Activated naive CD4-positive, alpha-beta T cell treated with anti-CD3 and anti-CD28 coated beads, Interleukin-2, amount 50 U/mL, for 72 hours (primary cell): Measurements from ENCODE around the gene CLPTM1L. TPM values are rescaled to one million over a fixed set of nuclear protein-coding genes. Genes with fewer than 3 reads are reported as not detected.
A peak's percentile ranks its signal among the peaks of the same experiment; 100 is the strongest.

Source experiments
- ATAC-seq, 2 donors: fragments of 150-1000 bp; cut with Tn5 transposase; 2 replicates each; pipeline ENCODE4 v1.10.0; 2021; ENCODE audit warnings: mild to moderate bottlenecking in 2 of 2, moderate library complexity in 2 of 2
- DNase-seq, 2 donors: peaks; one replicate each; pipeline ENCODE4 v3.0.0; 2021 to 2022; ENCODE audit warnings: low spot score in 2 of 2
- H3K27ac Mint-ChIP-seq, 2 donors: one replicate each; pipeline ENCODE4 v1.8.0; 2022; ENCODE audit warnings: mild to moderate bottlenecking in 2 of 2, mixed read lengths in 2 of 2
- H3K36me3 Mint-ChIP-seq, 2 donors: one replicate each; pipeline ENCODE4 v1.8.0; 2022; ENCODE audit warnings: mixed read lengths in 2 of 2
- H3K9me3 Mint-ChIP-seq, 2 donors: one replicate each; pipeline ENCODE4 v1.8.0; 2022; ENCODE audit warnings: mixed read lengths in 2 of 2
- total RNA-seq, 2 donors: library from RNA; stranded (reverse); gene quantifications; one replicate each; pipeline ENCODE4 v1.2.3, GENCODE V29; 2022

CLPTM1L gene, protein sequence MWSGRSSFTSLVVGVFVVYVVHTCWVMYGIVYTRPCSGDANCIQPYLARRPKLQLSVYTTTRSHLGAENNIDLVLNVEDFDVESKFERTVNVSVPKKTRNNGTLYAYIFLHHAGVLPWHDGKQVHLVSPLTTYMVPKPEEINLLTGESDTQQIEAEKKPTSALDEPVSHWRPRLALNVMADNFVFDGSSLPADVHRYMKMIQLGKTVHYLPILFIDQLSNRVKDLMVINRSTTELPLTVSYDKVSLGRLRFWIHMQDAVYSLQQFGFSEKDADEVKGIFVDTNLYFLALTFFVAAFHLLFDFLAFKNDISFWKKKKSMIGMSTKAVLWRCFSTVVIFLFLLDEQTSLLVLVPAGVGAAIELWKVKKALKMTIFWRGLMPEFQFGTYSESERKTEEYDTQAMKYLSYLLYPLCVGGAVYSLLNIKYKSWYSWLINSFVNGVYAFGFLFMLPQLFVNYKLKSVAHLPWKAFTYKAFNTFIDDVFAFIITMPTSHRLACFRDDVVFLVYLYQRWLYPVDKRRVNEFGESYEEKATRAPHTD
- 10 to 100 TPM; 44.8 to 67.9 TPM for total RNA-seq

DNA sequence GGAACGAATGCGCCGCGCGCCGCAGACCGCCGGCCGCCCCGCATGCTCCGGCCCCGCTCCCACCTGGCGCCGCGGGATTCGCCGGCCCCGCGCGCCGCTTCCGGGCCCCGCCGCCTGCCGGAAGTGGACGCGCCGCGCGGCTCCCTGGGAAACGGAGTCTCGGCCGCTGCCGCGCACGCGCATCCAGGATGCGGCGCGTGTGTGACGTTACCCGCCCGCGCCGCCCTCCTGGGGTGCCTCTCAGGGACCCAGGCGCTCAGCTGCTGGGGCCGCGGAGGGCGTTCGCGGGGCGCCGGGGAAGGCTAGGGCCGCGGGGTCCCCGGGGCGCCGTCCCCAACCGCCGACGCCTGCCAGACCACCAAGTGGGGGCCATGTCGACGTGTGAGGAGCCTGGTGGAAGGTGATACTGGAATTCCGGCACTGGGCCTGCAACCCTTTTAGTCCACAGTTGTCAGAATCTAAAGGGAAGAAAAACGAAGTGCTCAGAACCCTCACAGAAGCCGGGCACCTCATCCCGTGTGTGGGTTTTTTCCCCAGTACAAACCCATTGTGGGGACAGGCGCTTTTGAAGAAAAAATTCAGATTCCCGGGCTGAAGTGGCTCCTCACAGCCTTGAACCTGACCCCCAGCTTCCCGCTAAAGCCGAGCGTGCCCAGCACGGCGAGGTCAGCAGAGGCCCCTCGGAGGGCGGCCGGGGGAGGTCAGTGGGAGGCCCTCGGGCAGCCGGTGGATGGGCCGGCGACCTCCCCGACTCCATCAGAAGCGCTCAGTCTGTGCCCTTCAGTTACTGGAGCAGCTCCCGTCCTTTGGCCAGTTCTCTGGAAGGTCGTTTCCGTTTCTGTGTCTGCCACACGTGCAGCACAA is at the start of gene CLPTM1L:
Gene CLPTM1L (minus strand): TSS at position 125 of the 864 bp plus-strand sequence. CDS start 258 bp downstream, outside the sequence.
- DNase-seq (peak; percentile 87 to 90), ATAC-seq (peak; percentile 96 to 97)
- H3K9me3 Mint-ChIP-seq, result no peaks in the 10 kb centered on the region
- H3K27ac Mint-ChIP-seq, result peak within 1 kb of the TSS; percentile 83 to 96
- peaks cover 14 to 18% of the 10 kb centered on the region in 2 donors for H3K36me3 Mint-ChIP-seq

DNA sequence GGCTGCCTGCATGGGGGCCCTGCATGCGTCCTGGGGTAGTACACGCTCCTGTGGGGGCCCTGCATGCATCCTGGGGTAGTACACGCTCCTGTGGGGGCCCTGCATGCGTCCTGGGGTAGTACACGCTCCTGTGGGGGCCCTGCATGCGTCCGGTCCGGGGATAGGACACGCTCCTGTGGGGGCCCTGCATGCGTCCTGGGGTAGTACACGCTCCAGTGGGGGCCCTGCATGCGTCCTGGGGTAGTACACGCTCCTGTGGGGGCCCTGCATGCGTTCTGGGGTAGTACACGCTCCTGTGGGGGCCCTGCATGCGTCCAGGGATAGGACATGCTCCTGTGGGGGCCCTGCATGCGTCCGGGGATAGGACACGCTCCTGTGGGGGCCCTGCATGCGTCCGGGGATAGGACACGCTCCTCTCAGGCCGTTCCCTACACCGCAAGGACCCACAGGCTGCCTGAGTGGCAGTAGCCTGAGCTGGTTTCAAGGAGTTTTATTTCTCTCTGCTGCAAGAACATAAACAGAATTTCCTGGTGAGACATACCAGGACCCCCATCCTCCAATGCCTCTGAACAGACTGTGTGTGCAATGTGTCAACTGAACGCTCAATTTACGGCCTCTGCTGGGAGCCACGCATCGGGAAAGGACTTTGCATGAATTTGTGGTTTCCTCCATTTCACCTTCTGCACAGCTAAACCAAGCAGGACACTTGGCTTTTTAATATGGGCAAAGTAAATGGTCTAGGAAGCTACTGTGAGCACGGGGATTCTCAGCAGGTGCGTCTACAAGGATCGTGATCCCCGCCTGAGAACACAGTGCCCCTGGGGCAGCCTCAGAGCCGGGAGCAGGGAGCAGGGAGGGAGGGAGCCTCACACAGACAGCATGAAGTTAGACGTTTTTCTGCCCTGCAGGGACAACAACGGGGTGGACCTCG is 48.9 kb upstream of the CLPTM1L start:
- DNase-seq (no peak), ATAC-seq (no peak)
- Mint-ChIP-seq H3K9me3 (peaks cover 0 to under 1% of the 10 kb centered on the region in 2 donors), H3K27ac (no peak overlapping the region), H3K36me3 (no peaks in the 10 kb centered on the region)

DNA sequence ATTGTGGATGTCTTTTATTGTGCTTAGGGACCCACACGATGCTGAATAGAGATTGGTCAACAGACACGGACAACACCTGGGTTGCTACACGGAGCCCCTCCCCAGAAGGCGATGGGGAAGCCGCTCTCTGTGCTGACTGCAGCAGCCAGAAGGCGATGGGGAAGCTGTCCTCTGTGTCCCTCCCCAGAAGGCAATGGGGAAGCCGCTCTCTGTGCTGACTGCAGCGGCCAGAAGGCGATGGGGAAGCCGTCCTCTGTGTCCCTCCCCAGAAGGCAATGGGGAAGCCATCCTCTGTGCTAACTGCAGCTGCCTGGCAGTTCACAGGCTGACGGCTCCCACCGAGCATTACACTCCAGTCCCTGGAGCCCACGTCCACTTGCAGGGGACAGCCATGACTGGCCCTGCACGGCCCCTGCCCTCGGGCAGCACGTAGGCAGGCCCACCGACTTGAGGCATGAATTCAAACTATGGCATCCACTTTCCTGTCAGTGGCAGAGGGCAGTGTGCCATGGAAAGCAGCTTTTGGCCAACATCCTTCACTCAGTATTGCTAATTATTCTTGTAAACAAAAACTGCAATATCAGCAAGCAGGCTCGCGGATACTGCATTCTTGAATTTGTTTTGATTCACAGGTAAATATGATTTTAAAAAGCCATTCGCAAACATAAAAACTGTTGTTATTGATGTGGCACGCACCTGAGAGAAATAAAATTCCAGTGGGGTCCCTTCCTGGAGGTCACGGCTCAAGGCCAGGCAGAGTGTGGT is 48.1 kb upstream of the CLPTM1L start:
- Mint-ChIP-seq H3K36me3 (no peaks in the 10 kb centered on the region), H3K9me3 (peaks cover 0 to 8% of the 10 kb centered on the region in 2 donors), H3K27ac (no peak overlapping the region)
- DNase-seq (no peak), ATAC-seq (no peak)

DNA sequence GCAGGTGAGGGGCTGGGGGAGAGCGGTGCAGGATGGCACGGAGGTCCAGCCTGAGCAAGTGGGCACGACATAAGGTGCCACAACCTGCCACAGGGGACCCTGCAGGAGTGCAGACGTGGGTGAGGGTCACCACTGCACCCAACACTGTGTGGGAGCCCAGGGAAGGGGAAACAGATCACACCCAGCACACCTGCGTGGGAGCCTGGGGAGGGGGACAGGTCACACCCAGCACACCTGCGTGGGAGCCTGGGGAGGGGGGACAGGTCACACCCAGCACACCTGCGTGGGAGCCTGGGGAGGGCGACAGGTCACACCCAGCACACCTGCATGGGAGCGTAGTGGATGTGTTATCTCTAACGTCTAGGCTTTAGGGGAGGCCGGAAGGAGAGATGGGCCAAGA is 47.4 kb upstream of the CLPTM1L start:
- no peak overlapping the region for H3K27ac Mint-ChIP-seq
- ATAC-seq, result no peak
- no peaks in the 10 kb centered on the region for H3K36me3 Mint-ChIP-seq
- no peak for DNase-seq
- peaks cover 0 to 8% of the 10 kb centered on the region in 2 donors for H3K9me3 Mint-ChIP-seq

DNA sequence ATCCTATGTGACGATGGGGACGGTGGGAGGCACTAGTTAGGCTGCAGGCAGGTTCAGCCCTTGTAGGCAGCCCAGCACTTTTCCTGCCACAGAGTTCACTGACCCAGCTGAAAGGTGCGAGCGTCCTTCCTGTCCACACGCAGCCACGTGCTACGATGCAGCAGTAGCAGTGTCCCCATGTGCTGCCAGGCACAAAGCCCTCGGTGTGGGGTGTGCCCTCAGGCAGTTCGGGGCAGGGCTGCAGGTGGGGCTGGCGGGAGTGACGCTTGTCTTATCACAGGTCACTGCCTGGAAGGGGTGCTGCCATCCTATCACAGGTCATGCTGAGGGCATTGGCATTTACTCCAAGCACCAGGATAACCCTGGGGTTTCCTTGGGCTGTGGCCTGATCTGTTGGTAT is 46.8 kb upstream of the CLPTM1L start:
- ATAC-seq, result no peak
- Mint-ChIP-seq H3K36me3 (no peaks in the 10 kb centered on the region), H3K9me3 (peaks cover 0 to 8% of the 10 kb centered on the region in 2 donors), H3K27ac (no peak overlapping the region)
- no peak for DNase-seq

DNA sequence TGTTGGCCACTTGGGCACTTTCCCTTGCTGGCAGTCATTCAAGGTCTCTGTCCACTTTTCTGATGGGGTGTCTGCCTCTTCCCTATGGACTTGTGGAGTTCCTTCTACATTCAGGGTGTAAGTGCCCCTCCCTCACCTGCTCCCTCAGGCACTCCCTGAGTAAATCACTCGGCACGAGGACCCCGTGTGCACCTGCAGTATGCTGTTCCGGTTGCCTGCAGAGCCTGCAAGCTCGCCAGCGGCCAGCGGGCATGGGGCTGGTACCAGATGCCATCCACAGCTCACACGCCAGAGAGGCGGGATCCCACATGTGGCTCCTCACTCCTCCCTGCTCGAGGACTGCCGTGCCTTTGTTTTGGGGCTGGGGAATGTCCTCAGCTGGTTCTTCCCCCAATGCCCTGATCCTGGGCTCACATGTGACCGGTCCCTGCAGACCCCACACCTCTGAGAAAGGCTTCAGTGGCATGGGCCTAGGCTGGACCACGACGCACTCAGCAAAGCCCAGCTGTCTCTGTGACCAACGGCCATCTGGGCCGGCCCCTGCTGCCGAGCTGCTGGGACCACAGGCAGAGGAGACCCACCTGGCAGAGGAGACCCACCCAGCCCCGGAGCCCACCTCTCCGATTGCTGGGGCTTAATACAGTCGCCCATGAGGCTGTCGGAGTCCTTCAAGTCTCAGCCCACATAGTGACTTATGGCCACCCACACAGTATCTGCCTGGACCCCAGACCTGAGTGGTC is 46.1 kb upstream of the CLPTM1L start:
- peaks cover 0 to 8% of the 10 kb centered on the region in 2 donors for H3K9me3 Mint-ChIP-seq
- DNase-seq (no peak), ATAC-seq (no peak)
- H3K36me3 Mint-ChIP-seq, result no peaks in the 10 kb centered on the region
- no peak overlapping the region for H3K27ac Mint-ChIP-seq

DNA sequence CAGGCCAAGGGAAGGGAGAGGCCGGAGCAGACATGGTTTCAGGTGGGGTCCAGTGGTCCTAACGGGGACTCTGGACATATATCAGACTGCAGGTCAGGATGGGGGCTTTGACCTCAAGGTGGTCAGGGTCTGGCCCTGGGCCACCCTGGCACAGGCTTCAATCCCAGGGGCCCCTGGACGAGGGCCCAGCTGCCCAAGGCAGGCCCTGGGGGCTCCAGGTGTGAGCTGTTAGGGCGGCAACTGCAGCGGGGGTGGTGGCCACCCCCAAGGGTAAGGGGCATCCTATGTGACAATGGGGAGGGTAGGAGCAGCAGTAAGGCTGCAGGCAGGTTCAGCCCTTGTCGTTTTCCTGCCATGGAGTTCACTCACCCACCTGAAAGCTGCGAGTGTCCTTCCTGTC is 45.4 kb upstream of the CLPTM1L start:
- Mint-ChIP-seq H3K36me3 (no peaks in the 10 kb centered on the region), H3K9me3 (peaks cover 0 to 8% of the 10 kb centered on the region in 2 donors), H3K27ac (no peak overlapping the region)
- no peak for ATAC-seq
- DNase-seq, result no peak

DNA sequence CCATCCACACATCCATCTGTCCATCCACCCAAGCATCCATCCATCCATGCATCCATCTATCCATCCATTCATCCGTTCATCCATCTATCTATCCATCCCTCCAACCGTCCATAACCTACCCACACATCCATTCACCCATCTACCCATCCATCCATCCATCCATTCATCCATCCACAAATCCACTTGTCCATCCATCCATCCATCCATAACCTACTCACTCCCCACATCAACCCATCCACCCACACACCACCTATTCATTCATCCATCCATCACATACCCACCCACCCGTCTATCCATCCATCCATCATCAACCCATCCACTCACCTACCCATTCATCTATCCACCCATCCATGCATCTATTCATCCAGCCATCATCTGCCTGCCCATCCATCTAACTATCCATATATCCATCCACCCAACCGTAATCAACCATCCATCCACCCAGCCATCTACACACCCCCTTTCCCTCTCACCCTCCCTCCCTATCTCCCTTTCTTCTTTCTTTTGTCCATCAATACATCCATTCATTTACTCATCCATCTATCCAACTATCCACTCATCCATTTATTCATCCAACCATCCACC is 43.6 kb upstream of the CLPTM1L start:
- no peaks in the 10 kb centered on the region for H3K36me3 Mint-ChIP-seq

DNA sequence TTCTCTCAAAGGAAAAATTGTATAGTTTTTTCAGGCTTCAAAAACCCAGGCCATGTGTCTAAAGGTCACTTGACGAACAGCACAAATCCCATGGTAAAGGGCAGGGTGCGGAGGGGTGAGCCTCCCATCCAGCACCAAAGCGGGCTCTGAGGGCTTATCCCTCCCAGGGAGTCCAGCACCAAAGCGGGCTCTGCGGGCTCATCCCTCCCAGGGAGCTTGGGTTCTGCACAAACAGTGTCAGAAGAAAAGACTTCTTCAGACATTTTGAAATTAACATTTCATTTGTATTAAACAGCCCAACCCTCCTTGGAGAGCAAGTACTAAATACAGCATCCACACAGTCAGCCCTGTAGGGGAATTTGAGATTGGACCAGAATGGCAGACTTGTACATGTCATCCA is 43.0 kb upstream of the CLPTM1L start:
- Mint-ChIP-seq H3K9me3 (peaks cover 0 to 8% of the 10 kb centered on the region in 2 donors), H3K36me3 (no peaks in the 10 kb centered on the region), H3K27ac (no peak overlapping the region)
- no peak for DNase-seq
- no peak for ATAC-seq

More for the DNA sequence above, 43.6 kb upstream of the CLPTM1L start:
- Mint-ChIP-seq H3K27ac (no peak overlapping the region), H3K9me3 (peaks cover 0 to 8% of the 10 kb centered on the region in 2 donors)
- ATAC-seq, result no peak
- DNase-seq, result no peak

DNA sequence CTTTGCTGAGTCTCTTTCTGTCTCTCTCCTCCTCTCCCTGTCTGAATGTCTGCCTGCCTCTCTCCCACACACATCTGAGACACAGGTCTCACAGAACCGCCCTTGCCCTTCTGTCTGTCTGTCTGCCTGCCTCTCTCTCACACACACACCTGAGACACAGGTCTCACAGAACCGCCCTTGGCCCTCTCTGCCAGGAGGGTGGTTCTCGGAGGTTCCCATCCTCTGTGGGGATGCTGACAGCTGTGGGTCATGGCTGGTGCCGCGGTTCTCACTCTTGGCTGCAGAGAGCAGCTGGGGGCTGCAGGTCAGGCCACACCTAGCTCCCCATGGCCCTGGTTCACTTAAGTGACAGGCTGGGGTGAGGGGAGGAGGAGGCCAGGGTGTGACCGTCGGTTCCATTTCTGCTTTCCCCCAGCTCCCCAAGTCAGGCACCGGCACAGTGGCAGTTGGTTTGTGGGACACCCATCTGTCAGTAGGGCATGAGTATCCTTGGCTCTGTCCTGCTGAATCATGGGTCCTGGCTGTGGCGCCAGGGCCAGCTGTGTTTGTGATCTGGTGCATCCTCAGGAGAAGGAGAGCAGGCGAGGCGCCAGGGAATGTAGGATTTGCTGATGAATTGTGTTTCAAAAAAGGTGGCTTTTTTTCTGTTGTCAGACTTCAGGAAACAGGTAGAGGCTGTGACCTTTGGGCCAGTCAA is 42.3 kb upstream of the CLPTM1L start:
- ATAC-seq (no peak), DNase-seq (no peak)
- Mint-ChIP-seq H3K36me3 (no peaks in the 10 kb centered on the region), H3K9me3 (peaks cover 0 to 8% of the 10 kb centered on the region in 2 donors), H3K27ac (peak overlapping the region in 1 of 2 donors; percentile 92)

DNA sequence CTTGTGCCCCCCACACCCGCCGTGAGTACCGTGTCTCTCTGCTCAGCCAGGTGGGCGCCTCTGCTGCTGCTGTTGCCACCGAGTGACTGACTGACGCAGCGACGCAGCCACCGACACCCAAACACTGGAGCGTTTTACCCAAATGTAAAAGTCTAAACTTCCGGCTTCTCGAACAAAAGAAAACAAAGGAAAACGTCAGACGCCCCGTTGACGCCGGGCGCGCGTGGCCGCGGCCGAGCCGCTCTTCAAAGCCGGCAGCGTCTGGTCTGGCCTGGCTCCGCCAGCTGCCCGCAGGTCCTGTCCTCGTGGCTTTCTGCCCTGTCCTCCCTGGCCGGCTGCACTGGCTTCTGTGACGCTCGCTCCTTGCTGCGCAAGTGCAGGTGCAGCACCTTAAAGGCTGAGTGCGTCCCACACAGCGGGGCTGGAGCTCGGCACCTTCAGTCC is 41.4 kb upstream of the CLPTM1L start:
- Mint-ChIP-seq H3K36me3 (no peaks in the 10 kb centered on the region), H3K9me3 (peaks cover 0 to 8% of the 10 kb centered on the region in 2 donors), H3K27ac (peak overlapping the region; percentile 92 to 95)
- peak; percentile 44 to 70 for DNase-seq
- ATAC-seq, result peak; percentile 58 to 77

DNA sequence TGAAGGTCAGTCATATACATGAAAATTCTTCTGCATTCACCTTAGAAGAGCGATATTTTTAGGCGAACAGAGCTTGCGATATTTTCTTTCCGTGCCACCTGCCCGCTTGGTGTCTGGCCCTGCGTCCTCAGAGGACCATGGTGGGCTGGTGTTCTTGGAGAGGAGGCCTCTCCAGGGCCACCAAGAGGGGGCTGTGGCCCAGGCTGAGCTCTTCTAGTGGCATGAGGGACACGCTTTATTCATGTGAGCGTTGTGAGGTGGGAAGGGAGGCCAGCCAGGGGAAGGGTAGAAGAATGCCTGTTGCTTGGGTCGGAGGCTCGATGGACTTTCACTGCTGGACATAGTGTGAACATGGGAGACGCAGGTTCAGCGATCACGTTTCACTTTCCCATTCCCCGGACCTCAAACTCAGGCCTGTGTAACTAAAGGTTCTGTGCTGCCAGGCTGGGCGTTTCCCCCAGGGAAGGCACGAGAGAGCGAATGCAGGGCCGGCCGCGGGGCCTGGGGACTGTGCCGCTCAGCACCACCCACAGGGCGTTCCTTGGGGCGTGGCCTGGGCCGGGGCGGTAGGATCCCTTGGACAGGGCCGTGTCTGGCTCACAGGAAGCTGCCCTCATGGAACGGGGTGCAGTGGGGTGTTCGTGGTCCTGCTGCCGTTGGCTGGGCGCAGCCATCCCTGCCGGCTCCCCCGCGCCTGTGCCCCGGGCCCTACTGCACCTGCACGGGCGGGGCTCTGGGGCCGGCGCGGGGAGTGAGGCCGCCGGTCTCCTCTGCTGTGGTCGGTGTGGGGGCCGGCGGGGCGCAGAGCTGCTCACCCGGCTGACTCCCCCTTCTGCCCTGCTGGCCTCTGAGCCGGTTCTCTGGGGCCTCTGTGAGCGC is 40.7 kb upstream of the CLPTM1L start:
- H3K9me3 Mint-ChIP-seq, result peaks cover 0 to 8% of the 10 kb centered on the region in 2 donors
- no peaks in the 10 kb centered on the region for H3K36me3 Mint-ChIP-seq
- DNase-seq (peak; percentile 86 to 88), ATAC-seq (peak; percentile 95 to 98)
- H3K27ac Mint-ChIP-seq, result peak overlapping the region; percentile 92 to 95

DNA sequence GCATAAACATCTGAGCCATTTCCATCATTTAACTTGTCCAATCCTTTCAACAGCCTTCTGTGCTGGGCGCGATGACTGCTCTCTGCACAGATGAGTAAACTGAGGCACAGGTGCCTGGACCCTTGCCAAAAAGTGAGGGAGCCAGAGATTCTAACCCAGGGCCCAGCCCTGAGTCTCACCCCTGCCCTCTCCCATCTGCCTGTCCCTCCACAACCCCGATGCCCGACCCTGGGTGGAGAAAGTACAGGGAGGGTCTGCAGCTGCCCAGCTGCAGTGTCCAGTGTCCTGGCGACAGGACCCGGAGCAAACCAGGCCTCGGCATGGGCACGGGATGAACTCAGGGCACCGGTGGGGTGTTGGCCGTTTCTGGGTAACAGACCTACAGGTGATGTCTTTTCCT is 39.6 kb upstream of the CLPTM1L start:
- Mint-ChIP-seq H3K27ac (no peak overlapping the region), H3K36me3 (no peaks in the 10 kb centered on the region), H3K9me3 (peaks cover 0 to 8% of the 10 kb centered on the region in 2 donors)
- ATAC-seq (no peak), DNase-seq (no peak)
